GM13977 (cell line): ENCODE measurements around the gene CBX4.

ENCODE experiments used
- DNase-seq: peaks from one replicate; pipeline ENCODE4 v3.0.0; 2012; ENCODE audit warnings: low spot score
- CTCF ChIP-seq: IDR thresholded peaks from 2 replicates; pipeline ENCODE4 v1.5.1; 2012; ENCODE audit warnings: mild to moderate bottlenecking, control low read depth; ENCODE audit not compliant: insufficient read depth; ENCODE audit errors: extremely low read depth, missing control alignments
- in situ Hi-C: fragments of 300-500 bp; cut with MboI; formaldehyde crosslinking; loops from one replicate; pipeline ENCODE4 v1.12.0; 2022; ENCODE audit warnings: low sequenced_read_pairs, low pct_unique_long_range_greater_than_20kb, mixed read lengths, inconsistent platforms; ENCODE audit not compliant: unreplicated experiment

Gene CBX4

GRCh38 chr17:79875511-79875910, 36.3 kb upstream of the CBX4 start:
- in situ Hi-C loops: no loop called here
- no peak for TF ChIP-seq CTCF

GRCh38 chr17:79874329-79874981, 35.2 kb upstream of the CBX4 start:
- peak; percentile 81 for DNase-seq
- in situ Hi-C loops: no loop called here
- peak; percentile 40 for TF ChIP-seq CTCF

More at GRCh38 chr17:79875511-79875910, 36.3 kb upstream of the CBX4 start:
- DNase-seq: no peak

GRCh38 chr17:79873583-79873982, 34.3 kb upstream of the CBX4 start:
- in situ Hi-C loops: no loop called here
- no peak for TF ChIP-seq CTCF
- DNase-seq: no peak

- in situ Hi-C loops: no loop called here
- no peak for TF ChIP-seq CTCF
- no peak for DNase-seq
Observed at GRCh38 chr17:79872762-79873161, 33.5 kb upstream of the CBX4 start.

GRCh38 chr17:79871131-79871530, 31.9 kb upstream of the CBX4 start:
- in situ Hi-C loops: no loop called here
- DNase-seq: no peak
- TF ChIP-seq CTCF: no peak

- in situ Hi-C loops: no loop called here
- DNase-seq: no peak
- no peak for TF ChIP-seq CTCF
Observed at GRCh38 chr17:79870540-79870939, 31.3 kb upstream of the CBX4 start.
